ENCODE measurements around the gene VEPH1.

Gene VEPH1

GRCh38 chr3:157257101-157257500 is 246.1 kb downstream of the VEPH1 start:
- Histone ChIP-seq H3K4me3 (ENCODE audit: insufficient read depth, low read length, poor library complexity, severe bottlenecking) (no peak overlapping the region), H3K9ac (ENCODE audit: low read length) (no peak overlapping the region), H3K36me3 (ENCODE audit: low read length) (no peaks in the 10 kb centered on the region), H3K27ac (ENCODE audit: low read depth, low read length) (no peak overlapping the region), H3K79me2 (ENCODE audit: insufficient read depth, low read length) (no peaks in the 10 kb centered on the region), H3K4me2 (ENCODE audit: low read depth, low read length, poor library complexity, severe bottlenecking) (no peak overlapping the region), H3K9me3 (ENCODE audit: insufficient read depth, low read length) (no peaks in the 10 kb centered on the region), H2AFZ (ENCODE audit: low read depth, low read length, severe bottlenecking) (no peak overlapping the region), H3F3A (ENCODE audit: insufficient read depth) (no peaks in the 10 kb centered on the region), H3K9me2 (replicated peaks; ENCODE audit: insufficient read depth, low read length) (no peaks in the 10 kb centered on the region), H4K20me1 (ENCODE audit: low read depth, low read length) (no peaks in the 10 kb centered on the region), H3K27me3 (ENCODE audit: low read length) (no peaks in the 10 kb centered on the region)
- TF ChIP-seq EZH2phosphoT487 (conservative IDR thresholded peaks at IDR 0.05; ENCODE audit: low read length) (no peak), CTCF (IDR thresholded peaks at IDR 0.05; ENCODE audit: insufficient read depth, low read length, poor library complexity, severe bottlenecking) (no peak)

- no peaks in the 10 kb centered on the region for H4K20me1 ChIP-seq (ENCODE audit: low read depth, low read length)
- H2AFZ ChIP-seq (ENCODE audit: low read depth, low read length, severe bottlenecking): no peak overlapping the region
- H3K27me3 ChIP-seq (ENCODE audit: low read length): no peaks in the 10 kb centered on the region
- H3F3A ChIP-seq (ENCODE audit: insufficient read depth): no peaks in the 10 kb centered on the region
- no peaks in the 10 kb centered on the region for H3K9me2 ChIP-seq (replicated peaks; ENCODE audit: insufficient read depth, low read length)
- H3K36me3 ChIP-seq (ENCODE audit: low read length): no peaks in the 10 kb centered on the region
- H3K9ac ChIP-seq (ENCODE audit: low read length): no peak overlapping the region
- no peak overlapping the region for H3K27ac ChIP-seq (ENCODE audit: low read depth, low read length)
- H3K9me3 ChIP-seq (ENCODE audit: insufficient read depth, low read length): no peaks in the 10 kb centered on the region
- H3K4me2 ChIP-seq (ENCODE audit: low read depth, low read length, poor library complexity, severe bottlenecking): no peak overlapping the region
- H3K4me3 ChIP-seq (ENCODE audit: insufficient read depth, low read length, poor library complexity, severe bottlenecking): no peak overlapping the region
- H3K79me2 ChIP-seq (ENCODE audit: insufficient read depth, low read length): no peaks in the 10 kb centered on the region
- TF ChIP-seq EZH2phosphoT487 (conservative IDR thresholded peaks at IDR 0.05; ENCODE audit: low read length) (no peak), CTCF (IDR thresholded peaks at IDR 0.05; ENCODE audit: insufficient read depth, low read length, poor library complexity, severe bottlenecking) (no peak)
Measured at GRCh38 chr3:157255797-157256196, 247.4 kb downstream of the VEPH1 start.

GRCh38 chr3:157251685-157252084 is 251.5 kb downstream of the VEPH1 start:
- no peak overlapping the region for H3K4me2 ChIP-seq (ENCODE audit: low read depth, low read length, poor library complexity, severe bottlenecking)
- H3K79me2 ChIP-seq (ENCODE audit: insufficient read depth, low read length): no peaks in the 10 kb centered on the region
- no peak overlapping the region for H3K9ac ChIP-seq (ENCODE audit: low read length)
- H4K20me1 ChIP-seq (ENCODE audit: low read depth, low read length): no peaks in the 10 kb centered on the region
- H3K27me3 ChIP-seq (ENCODE audit: low read length): no peaks in the 10 kb centered on the region
- H3K9me2 ChIP-seq (replicated peaks; ENCODE audit: insufficient read depth, low read length): no peaks in the 10 kb centered on the region
- no peak overlapping the region for H3K27ac ChIP-seq (ENCODE audit: low read depth, low read length)
- no peaks in the 10 kb centered on the region for H3K36me3 ChIP-seq (ENCODE audit: low read length)
- no peak for TF ChIP-seq CTCF (IDR thresholded peaks at IDR 0.05; ENCODE audit: insufficient read depth, low read length, poor library complexity, severe bottlenecking)
- no peak for TF ChIP-seq EZH2phosphoT487 (conservative IDR thresholded peaks at IDR 0.05; ENCODE audit: low read length)
- H2AFZ ChIP-seq (ENCODE audit: low read depth, low read length, severe bottlenecking): no peak overlapping the region
- no peak overlapping the region for H3K4me3 ChIP-seq (ENCODE audit: insufficient read depth, low read length, poor library complexity, severe bottlenecking)
- H3F3A ChIP-seq (ENCODE audit: insufficient read depth): no peaks in the 10 kb centered on the region
- no peaks in the 10 kb centered on the region for H3K9me3 ChIP-seq (ENCODE audit: insufficient read depth, low read length)

Measured in SU-DHL-6 (cell line).